GM20431 (cell line): ENCODE results near the gene RNF31.
"Not testable (repeated sequence)": the region's sequence is repeated elsewhere in the genome, so short reads cannot be mapped to it uniquely, and the experiment has no call there.

ENCODE experiments used
- in situ Hi-C: fragments of 300-500 bp; cut with MseI, MboI; formaldehyde crosslinking; loops from one replicate; pipeline ENCODE4 v1.15.0; 2020; ENCODE audit warnings: low sequenced_read_pairs; ENCODE audit not compliant: unreplicated experiment

RNF31 gene

GRCh38 chr14:24146978-24147760, at the start of gene RNF31:
Gene RNF31, plus strand, starts transcription at chr14:24147498. Its CDS starts 201 bp downstream, at chr14:24147699.
- in situ Hi-C loops, result no loop called here

GRCh38 chr14:24098229-24098926, 48.9 kb upstream of the RNF31 start:
- in situ Hi-C loops, result no loop called here

GRCh38 chr14:24098927-24099813, 48.1 kb upstream of the RNF31 start:
- in situ Hi-C loops, result no loop called here

- in situ Hi-C loops, result no loop called here
Observed at GRCh38 chr14:24100197-24100981, 46.9 kb upstream of the RNF31 start.

GRCh38 chr14:24100982-24101494, 46.3 kb upstream of the RNF31 start:
- in situ Hi-C loops, result no loop called here

- in situ Hi-C loops, result no loop called here
Observed at GRCh38 chr14:24102357-24103048, 44.8 kb upstream of the RNF31 start.

GRCh38 chr14:24103451-24103850, 43.8 kb upstream of the RNF31 start:
- in situ Hi-C loops, result no loop called here

GRCh38 chr14:24105609-24106239, 41.6 kb upstream of the RNF31 start:
- in situ Hi-C loops, result not testable (repeated sequence)

- in situ Hi-C loops, result no loop called here
Observed at GRCh38 chr14:24106672-24107271, 40.5 kb upstream of the RNF31 start.

- in situ Hi-C loops, result no loop called here
Observed at GRCh38 chr14:24108336-24108874, 38.9 kb upstream of the RNF31 start.

- in situ Hi-C loops, result no loop called here
Observed at GRCh38 chr14:24110060-24110459, 37.2 kb upstream of the RNF31 start.

GRCh38 chr14:24110523-24110922, 36.8 kb upstream of the RNF31 start:
- in situ Hi-C loops, result no loop called here

- in situ Hi-C loops, result no loop called here
Observed at GRCh38 chr14:24113379-24113800, 33.9 kb upstream of the RNF31 start.

GRCh38 chr14:24113801-24114531, 33.3 kb upstream of the RNF31 start:
- in situ Hi-C loops, result no loop called here

- in situ Hi-C loops, result no loop called here
Observed at GRCh38 chr14:24114532-24115421, 32.5 kb upstream of the RNF31 start, which contains the start of the genes DCAF11 and NRL. Gene DCAF11, plus strand, starts transcription at chr14:24114777. Its CDS starts 818 bp downstream, at chr14:24115595. Gene NRL, minus strand, starts transcription at chr14:24114949. Its CDS starts 32,101 bp downstream, at chr14:24082848.
